ENCODE results near the gene SCART1.
"Not testable (repeated sequence)": the region's sequence is repeated elsewhere in the genome, so short reads cannot be mapped to it uniquely, and the experiment has no call there.

The SCART1 gene

GRCh38 chr10:133422223-133422806, 31.4 kb upstream of the SCART1 start:
- no peak for TF ChIP-seq ZNF274 (IDR thresholded peaks at IDR 0.05; ENCODE audit: low read depth, low read length)
- no peak overlapping the region for H3K4me3 ChIP-seq (ENCODE audit: low read length)

DNA sequence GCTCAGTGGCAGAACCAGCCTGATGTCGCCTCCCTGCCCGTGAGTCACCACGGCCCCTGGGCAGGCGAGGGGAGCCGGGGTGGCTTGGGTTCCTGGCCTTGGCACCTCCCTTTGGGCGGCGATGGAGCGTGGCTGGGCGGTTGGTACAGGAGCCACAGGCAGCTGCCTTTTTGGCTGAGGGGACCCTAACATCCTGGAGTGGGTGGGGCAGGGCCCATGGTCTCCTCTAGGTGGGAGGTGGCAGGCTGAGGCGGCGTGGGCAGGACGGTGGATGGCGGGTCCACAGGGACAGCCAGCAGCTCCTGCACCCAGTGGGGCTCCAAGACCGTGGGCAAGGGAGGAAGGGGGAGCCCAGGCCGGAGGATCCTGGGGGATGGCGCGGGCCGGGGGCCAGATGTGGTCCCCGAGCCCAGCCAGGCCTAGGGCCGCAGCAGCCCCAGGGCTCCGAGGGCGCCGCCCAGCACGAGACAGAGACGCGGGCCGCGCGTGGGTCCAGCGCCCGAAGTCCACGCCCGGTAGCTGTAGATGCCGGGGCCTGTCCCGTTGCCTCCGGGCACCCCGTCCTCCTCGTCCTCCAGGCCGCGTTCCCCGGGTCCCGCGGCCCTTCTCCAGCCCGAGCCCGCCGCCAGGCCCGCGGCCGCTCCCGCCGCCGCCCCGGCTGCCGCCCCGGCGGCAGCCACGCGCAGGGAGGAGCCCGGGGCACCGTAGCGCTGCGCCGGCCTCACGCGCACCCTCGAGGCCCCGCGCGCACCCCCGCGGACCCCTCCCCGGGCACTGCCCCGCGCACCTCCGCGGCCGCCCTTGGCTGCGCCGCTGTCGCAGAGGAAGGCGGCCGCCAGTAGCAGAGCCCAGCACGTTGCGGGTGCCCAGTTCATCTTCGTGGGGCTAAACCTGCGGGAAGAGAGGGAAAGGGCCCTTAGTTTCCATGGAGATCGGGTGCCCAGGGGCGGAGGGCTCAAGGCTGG, 30.7 kb upstream of the SCART1 start:
- H3K4me3 ChIP-seq (ENCODE audit: low read length), result no peak overlapping the region
- TF ChIP-seq ZNF274 (IDR thresholded peaks at IDR 0.05; ENCODE audit: low read depth, low read length), result no peak

- not testable (repeated sequence) for H3K4me3 ChIP-seq (ENCODE audit: low read length)
Observed at GRCh38 chr10:133424102-133424501, 29.6 kb upstream of the SCART1 start.

- not testable (repeated sequence) for H3K4me3 ChIP-seq (ENCODE audit: low read length)
Observed at GRCh38 chr10:133424601-133425000, 29.1 kb upstream of the SCART1 start, which contains the start of gene SPRN. Gene SPRN, minus strand, starts transcription at chr10:133424625. Its CDS starts 944 bp downstream, at chr10:133423681.

DNA sequence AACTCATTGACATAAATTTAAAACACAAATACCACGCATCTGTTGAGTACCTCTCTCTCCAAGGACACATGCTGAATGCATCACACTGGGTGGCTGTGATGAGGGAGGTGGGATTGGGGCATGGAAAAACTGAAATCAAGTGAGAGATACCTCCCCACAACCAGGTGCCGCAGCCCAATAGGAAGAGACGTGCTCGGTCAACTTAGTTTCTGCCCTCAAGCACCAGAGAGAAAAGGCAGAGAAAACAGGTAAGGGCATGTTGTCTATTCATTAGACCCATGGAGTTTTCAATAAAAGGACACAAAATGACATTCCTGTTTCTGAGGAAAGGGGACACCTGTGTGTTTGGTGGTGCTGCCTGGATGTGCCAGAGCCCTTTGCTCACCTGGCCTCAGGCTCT, 24.2 kb upstream of the SCART1 start:
- not testable (repeated sequence) for H3K4me3 ChIP-seq (ENCODE audit: low read length)

- not testable (repeated sequence) for H3K4me3 ChIP-seq (ENCODE audit: low read length)
Observed at GRCh38 chr10:133431888-133432613, 21.7 kb upstream of the SCART1 start.

GRCh38 chr10:133432789-133433188, 21.0 kb upstream of the SCART1 start:
- not testable (repeated sequence) for H3K4me3 ChIP-seq (ENCODE audit: low read length)

GRCh38 chr10:133438711-133439273, 15.0 kb upstream of the SCART1 start:
- no peak overlapping the region for H3K4me3 ChIP-seq (ENCODE audit: low read length)
- no peak for TF ChIP-seq ZNF274 (IDR thresholded peaks at IDR 0.05; ENCODE audit: low read depth, low read length)

GRCh38 chr10:133439517-133440461, 14.0 kb upstream of the SCART1 start:
- no peak overlapping the region for H3K4me3 ChIP-seq (ENCODE audit: low read length)
- no peak for TF ChIP-seq ZNF274 (IDR thresholded peaks at IDR 0.05; ENCODE audit: low read depth, low read length)

DNA sequence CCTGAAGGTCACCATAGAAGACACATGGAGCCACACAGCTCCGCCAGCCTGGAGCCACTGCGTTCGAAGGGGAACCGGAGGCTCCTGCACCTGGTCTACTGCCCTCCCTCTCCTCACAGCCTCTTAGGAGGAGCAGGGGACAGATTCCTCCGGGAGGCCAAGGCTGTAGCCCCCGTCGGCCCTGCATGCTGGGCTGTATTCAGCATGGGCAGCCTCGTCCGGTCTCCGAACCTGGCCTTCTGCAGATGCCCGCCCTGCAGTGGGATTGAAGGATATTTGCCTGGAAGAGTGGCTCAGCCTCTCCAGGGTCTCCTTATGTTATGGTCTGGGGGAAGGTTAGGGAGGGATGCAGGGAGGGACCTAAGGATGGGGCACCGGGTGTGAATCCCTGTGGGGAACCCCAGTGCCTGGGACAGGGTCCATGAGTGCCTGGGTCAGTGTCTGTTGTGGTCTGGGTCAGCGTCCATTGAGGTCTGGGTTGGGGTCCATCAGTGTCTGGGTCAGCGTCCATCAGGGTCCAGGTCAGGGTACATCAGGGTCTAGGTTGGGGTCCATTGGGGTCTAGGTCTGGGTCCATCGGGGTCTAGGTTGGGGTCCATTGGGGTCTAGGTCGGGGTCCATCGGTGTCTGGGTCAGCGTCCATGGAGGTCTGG, 13.0 kb upstream of the SCART1 start:
- H3K4me3 ChIP-seq (ENCODE audit: low read length), result no peak overlapping the region
- no peak for TF ChIP-seq ZNF274 (IDR thresholded peaks at IDR 0.05; ENCODE audit: low read depth, low read length)

DNA sequence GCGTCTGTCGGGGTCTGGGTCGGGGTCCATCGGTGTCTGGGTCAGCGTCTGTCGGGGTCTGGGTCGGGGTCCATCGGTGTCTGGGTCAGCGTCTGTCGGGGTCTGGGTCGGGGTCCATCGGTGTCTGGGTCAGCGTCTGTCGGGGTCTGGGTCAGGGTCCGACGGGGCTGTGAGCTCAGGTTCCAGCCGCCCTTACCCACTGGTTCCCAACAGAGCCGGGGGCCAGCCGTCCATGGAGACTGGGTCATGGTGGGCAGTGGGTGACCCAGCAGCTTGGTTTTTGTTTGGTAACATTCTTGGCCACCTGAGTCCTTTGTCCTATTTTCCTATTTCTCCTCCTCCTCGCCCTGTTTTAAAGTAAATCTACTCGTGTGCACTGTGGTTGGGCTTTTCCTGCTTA, 12.4 kb upstream of the SCART1 start:
- H3K4me3 ChIP-seq (ENCODE audit: low read length), result not testable (repeated sequence)

DNA sequence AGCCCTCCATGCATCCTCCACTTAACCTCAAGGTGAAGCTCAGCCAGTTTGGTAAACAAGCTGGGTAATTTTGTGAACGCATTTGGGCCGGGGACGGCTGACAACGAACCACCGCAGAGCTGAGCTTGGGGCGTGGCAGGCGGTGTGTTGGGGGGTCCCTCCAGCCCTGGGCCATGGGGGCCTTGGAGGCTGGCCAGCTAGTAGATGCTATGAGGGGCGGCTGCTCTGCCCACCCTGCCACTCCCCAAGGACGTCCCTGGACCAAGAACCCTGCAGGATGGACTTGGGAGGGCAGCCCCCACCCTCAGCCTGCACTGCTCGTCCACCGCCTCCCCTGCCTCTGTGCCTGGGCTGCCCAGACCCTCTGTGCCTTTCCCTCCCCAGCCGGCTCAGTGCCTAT, 12.0 kb upstream of the SCART1 start:
- no peak for TF ChIP-seq ZNF274 (IDR thresholded peaks at IDR 0.05; ENCODE audit: low read depth, low read length)
- no peak overlapping the region for H3K4me3 ChIP-seq (ENCODE audit: low read length)

GRCh38 chr10:133442191-133442966, 11.4 kb upstream of the SCART1 start:
- H3K4me3 ChIP-seq (ENCODE audit: low read length), result no peak overlapping the region
- no peak for TF ChIP-seq ZNF274 (IDR thresholded peaks at IDR 0.05; ENCODE audit: low read depth, low read length)
